ENCODE results near the gene VPS13C. TPM values are rescaled to one million over a fixed set of nuclear protein-coding genes. Genes with fewer than 3 reads are reported as not detected.

VPS13C gene
- total RNA-seq: 33.6 TPM

GRCh38 chr15:62060113-62060895 lies at the start of gene VPS13C:
Gene VPS13C (minus strand): TSS chr15:62060447. CDS start chr15:62060374, 73 bp downstream.
- DNase-seq (ENCODE audit: low spot score in 2 of 2): peak; percentile 75 to 96
- Histone ChIP-seq H3K9me3 (no peaks in the 10 kb centered on the region), H3K27ac (peak within 1 kb of the TSS; percentile 90 to 91), H3K4me1 (peaks cover 2 to 3% of the 10 kb centered on the region in 2 donors), H3K27me3 (no peaks in the 10 kb centered on the region), H3K36me3 (no peaks in the 10 kb centered on the region), H3K4me3 (peak within 1 kb of the TSS; percentile 90 to 93)
- TF ChIP-seq, protein P1, sequence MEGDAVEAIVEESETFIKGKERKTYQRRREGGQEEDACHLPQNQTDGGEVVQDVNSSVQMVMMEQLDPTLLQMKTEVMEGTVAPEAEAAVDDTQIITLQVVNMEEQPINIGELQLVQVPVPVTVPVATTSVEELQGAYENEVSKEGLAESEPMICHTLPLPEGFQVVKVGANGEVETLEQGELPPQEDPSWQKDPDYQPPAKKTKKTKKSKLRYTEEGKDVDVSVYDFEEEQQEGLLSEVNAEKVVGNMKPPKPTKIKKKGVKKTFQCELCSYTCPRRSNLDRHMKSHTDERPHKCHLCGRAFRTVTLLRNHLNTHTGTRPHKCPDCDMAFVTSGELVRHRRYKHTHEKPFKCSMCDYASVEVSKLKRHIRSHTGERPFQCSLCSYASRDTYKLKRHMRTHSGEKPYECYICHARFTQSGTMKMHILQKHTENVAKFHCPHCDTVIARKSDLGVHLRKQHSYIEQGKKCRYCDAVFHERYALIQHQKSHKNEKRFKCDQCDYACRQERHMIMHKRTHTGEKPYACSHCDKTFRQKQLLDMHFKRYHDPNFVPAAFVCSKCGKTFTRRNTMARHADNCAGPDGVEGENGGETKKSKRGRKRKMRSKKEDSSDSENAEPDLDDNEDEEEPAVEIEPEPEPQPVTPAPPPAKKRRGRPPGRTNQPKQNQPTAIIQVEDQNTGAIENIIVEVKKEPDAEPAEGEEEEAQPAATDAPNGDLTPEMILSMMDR (IDR thresholded peaks at IDR 0.05): peak; percentile 60 to 85 (median 82)
- intact Hi-C loops (cut with DNase I): no loop called here

DNA sequence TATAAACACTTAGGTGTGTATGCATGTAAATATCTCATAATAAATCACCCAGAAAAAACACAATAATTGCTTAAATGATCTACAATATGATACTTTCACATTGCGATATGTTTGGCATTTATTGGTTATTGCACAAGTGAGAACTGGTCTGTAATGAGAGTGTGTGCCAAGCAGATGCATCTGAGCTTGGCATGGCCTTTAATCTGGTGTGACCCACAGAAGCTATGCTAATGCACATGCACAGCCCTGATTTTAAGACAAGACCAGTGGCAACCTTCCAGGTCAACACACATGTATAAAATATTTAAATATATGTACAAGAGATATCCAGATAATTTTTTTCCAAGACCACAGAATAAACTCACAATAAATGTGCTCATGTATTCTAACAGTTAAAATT lies 49.2 kb upstream of the VPS13C start:
- Histone ChIP-seq H3K36me3 (no peaks in the 10 kb centered on the region), H3K4me3 (no peak overlapping the region), H3K27me3 (no peaks in the 10 kb centered on the region), H3K9me3 (no peaks in the 10 kb centered on the region), H3K27ac (peak overlapping the region in 1 of 2 donors; percentile 17), H3K4me1 (peaks cover 0 to 2% of the 10 kb centered on the region in 2 donors)
- TF ChIP-seq, protein P1 (IDR thresholded peaks at IDR 0.05): no peak
- intact Hi-C loops (cut with DNase I): no loop called here
- DNase-seq (ENCODE audit: low spot score in 2 of 2): no peak

GRCh38 chr15:62108411-62108810 lies 48.2 kb upstream of the VPS13C start:
- no peaks in the 10 kb centered on the region for H3K36me3 ChIP-seq
- no peaks in the 10 kb centered on the region for H3K9me3 ChIP-seq
- intact Hi-C loops (cut with DNase I): no loop called here
- H3K27me3 ChIP-seq: no peaks in the 10 kb centered on the region
- no peak overlapping the region for H3K27ac ChIP-seq
- TF ChIP-seq, protein P1 (IDR thresholded peaks at IDR 0.05): no peak
- DNase-seq (ENCODE audit: low spot score in 2 of 2): no peak
- H3K4me1 ChIP-seq: peaks cover 0 to 2% of the 10 kb centered on the region in 2 donors
- H3K4me3 ChIP-seq: no peak overlapping the region

DNA sequence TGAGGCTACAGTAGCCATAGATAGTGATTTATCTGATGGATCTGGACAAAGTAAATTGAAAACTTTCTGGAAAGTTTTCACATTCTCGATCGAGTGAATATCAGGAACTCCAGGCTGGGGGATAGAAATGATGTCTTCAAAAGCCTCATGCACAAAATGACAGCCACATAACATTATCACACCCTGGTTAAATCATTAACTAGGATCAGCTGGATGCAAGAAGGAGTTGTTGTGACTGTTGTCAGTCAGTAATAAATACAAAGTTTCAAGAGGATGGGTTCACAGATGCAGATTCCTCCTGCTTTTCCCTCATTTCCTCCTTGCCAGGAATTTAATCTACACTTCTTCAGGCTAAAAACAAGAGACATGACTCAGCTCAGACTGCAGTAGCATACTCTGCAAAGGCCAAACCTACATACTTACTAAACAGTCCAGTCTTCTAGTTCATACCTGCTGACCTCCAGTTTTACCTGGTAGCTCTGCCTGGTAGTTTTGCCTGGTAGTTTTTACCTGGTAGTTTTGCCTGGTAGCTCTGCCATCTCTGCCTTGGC lies 47.4 kb upstream of the VPS13C start:
- DNase-seq (ENCODE audit: low spot score in 2 of 2): no peak
- intact Hi-C loops (cut with DNase I): no loop called here
- no peaks in the 10 kb centered on the region for H3K36me3 ChIP-seq
- no peak overlapping the region for H3K4me3 ChIP-seq
- TF ChIP-seq, protein P1 (IDR thresholded peaks at IDR 0.05): no peak
- peaks cover 0 to 2% of the 10 kb centered on the region in 2 donors for H3K4me1 ChIP-seq
- no peaks in the 10 kb centered on the region for H3K9me3 ChIP-seq
- H3K27me3 ChIP-seq: no peaks in the 10 kb centered on the region
- H3K27ac ChIP-seq: no peak overlapping the region

GRCh38 chr15:62106096-62106495 lies 45.8 kb upstream of the VPS13C start:
- no peaks in the 10 kb centered on the region for H3K27me3 ChIP-seq
- no peaks in the 10 kb centered on the region for H3K36me3 ChIP-seq
- H3K4me3 ChIP-seq: no peak overlapping the region
- no peak overlapping the region for H3K27ac ChIP-seq
- intact Hi-C loops (cut with DNase I): no loop called here
- TF ChIP-seq, protein P1 (IDR thresholded peaks at IDR 0.05): no peak
- no peak for DNase-seq (ENCODE audit: low spot score in 2 of 2)
- peaks cover 0 to 2% of the 10 kb centered on the region in 2 donors for H3K4me1 ChIP-seq
- no peaks in the 10 kb centered on the region for H3K9me3 ChIP-seq

Data from ascending aorta (tissue), 2 donors.